HCT116 (cell line): ENCODE data around the gene NIN.

Source experiments
- ATF3 ChIP-seq: IDR thresholded peaks from 2 replicates; pipeline ENCODE4 v1.6.1; 2012
- POLR2A ChIP-seq: IDR thresholded peaks from 2 replicates; pipeline ENCODE4 v1.7.0; 2011; ENCODE audit warnings: borderline replicate concordance; ENCODE audit not compliant: insufficient read depth, insufficient read length; ENCODE audit errors: extremely low read depth

GRCh38 chr14:50812856-50813543 lies 18.0 kb downstream of the NIN start:
- TF ChIP-seq POLR2A (no peak), ATF3 (no peak)
